NCI-H446 (cell line): ENCODE measurements around the gene NRTN.

ENCODE experiments used
- DNase-seq, 2 experiments: peaks; one replicate each; lab custom pipeline; 2025; lab: John Stamatoyannopoulos, UW

Gene NRTN

GRCh38 chr19:5790559-5791520 lies 14.0 kb upstream of the NRTN start, which contains the start of gene DUS3L:
Gene DUS3L (minus strand): TSS chr19:5791163. CDS start chr19:5791141, 22 bp downstream.
- peak; percentile 97 to 99 for DNase-seq

GRCh38 chr19:5792224-5792623 lies 12.6 kb upstream of the NRTN start:
- no peak for DNase-seq

- no peak for DNase-seq
Observed at GRCh38 chr19:5793188-5793587, 11.7 kb upstream of the NRTN start.

GRCh38 chr19:5795382-5795919 lies 9.4 kb upstream of the NRTN start:
- DNase-seq, result no peak

- no peak for DNase-seq
Observed at GRCh38 chr19:5798244-5798643, 6.6 kb upstream of the NRTN start.

GRCh38 chr19:5799247-5800241 lies 5.3 kb upstream of the NRTN start:
- DNase-seq, result no peak

GRCh38 chr19:5800361-5801270 lies 4.3 kb upstream of the NRTN start:
- DNase-seq, result no peak

- DNase-seq, result peak in 1 of 2 experiments; percentile 20
Observed at GRCh38 chr19:5801796-5802619, 2.9 kb upstream of the NRTN start.

- peak in 1 of 2 experiments; percentile 38 for DNase-seq
Observed at GRCh38 chr19:5803441-5803751, 1.5 kb upstream of the NRTN start.

GRCh38 chr19:5803752-5804515 lies 933 bp upstream of the NRTN start:
- DNase-seq, result peak; percentile 95 to 97

- DNase-seq, result peak; percentile 39 to 80
Observed at GRCh38 chr19:5805462-5806132, 730 bp downstream of the NRTN start.

- no peak for DNase-seq
Observed at GRCh38 chr19:5806133-5806489, 1.2 kb downstream of the NRTN start.

GRCh38 chr19:5806905-5807304 lies 2.0 kb downstream of the NRTN start:
- DNase-seq, result no peak

GRCh38 chr19:5808120-5808816 lies 3.4 kb downstream of the NRTN start:
- no peak for DNase-seq

- no peak for DNase-seq
Observed at GRCh38 chr19:5809053-5809452, 4.2 kb downstream of the NRTN start.

- DNase-seq, result no peak
Observed at GRCh38 chr19:5809469-5809868, 4.6 kb downstream of the NRTN start.

- no peak for DNase-seq
Observed at GRCh38 chr19:5811117-5811516, 6.2 kb downstream of the NRTN start.

GRCh38 chr19:5814123-5814851 lies 9.4 kb downstream of the NRTN start:
- no peak for DNase-seq
